Stimulated activated CD4-positive, alpha-beta T cell treated with anti-CD3 and anti-CD28 coated beads, Interleukin-1b, Interleukin-23, amount 100 ng/mL, for 1 hour (primary cell): ENCODE results near the gene MDFIC.
A peak's percentile ranks its signal among the peaks of the same experiment; 100 is the strongest.
"Not testable (repeated sequence)": the region's sequence is repeated elsewhere in the genome, so short reads cannot be mapped to it uniquely, and the experiment has no call there.

Source experiments
- DNase-seq, 2 donors: peaks; one replicate each; pipeline ENCODE4 v3.0.0-alpha.2; 2020; ENCODE audit warnings: low read depth in 2 of 2

The MDFIC gene, protein sequence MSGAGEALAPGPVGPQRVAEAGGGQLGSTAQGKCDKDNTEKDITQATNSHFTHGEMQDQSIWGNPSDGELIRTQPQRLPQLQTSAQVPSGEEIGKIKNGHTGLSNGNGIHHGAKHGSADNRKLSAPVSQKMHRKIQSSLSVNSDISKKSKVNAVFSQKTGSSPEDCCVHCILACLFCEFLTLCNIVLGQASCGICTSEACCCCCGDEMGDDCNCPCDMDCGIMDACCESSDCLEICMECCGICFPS

DNA sequence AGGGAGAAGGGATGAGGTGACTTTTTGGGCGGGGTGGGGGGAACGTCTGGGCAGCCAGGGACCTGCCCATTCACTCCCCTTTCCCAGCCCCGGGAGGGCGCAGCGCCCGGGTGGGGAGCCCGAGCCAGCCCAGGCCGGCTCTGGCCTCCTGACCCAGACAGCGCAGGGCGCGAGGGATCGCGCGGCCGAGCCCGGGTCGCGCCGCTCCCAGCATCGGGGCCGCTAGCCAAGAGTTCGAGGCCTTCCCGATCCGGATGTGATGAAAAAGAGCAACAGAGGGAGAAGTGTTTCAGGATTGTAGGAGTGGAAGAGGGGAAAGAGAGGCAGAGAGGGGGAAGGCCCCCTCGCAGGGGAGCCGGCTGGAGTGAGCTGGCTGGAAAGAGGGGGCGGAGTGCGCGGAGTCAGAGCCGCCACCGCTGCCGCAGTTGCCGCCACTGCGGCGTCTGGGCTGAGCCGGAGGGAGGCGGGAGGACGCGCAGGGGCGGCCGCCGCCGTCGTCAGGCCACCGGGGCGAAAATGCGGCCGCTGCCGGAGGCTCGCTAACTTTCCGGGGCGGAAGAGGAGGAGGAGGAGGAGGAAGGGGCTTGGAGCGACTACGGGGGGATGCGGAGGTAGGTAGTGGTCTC, at the start of gene MDFIC:
Gene MDFIC (plus strand): TSS at position 69 of the 626 bp plus-strand sequence. CDS start 940 bp downstream, outside the sequence.
- peak; percentile 23 to 50 for DNase-seq

DNA sequence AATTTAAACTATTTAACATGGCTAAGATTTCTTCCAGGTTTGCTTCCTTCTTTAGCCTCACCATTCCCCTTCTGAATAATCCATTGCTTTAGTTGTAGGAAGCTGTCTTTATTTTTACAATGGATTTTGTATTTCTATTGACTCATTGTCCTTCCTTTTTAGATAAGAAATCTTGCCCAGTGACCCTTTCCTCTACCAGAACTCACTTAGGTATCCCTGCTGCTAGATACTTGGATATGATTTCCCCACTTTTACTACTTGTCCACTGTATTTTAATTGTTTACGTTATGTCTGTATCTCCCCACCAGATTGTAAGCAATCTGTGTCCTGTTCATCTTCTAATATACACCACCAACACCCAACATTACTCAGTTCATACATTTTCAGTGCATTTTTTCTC, 47.7 kb upstream of the MDFIC start:
- DNase-seq = no peak

DNA sequence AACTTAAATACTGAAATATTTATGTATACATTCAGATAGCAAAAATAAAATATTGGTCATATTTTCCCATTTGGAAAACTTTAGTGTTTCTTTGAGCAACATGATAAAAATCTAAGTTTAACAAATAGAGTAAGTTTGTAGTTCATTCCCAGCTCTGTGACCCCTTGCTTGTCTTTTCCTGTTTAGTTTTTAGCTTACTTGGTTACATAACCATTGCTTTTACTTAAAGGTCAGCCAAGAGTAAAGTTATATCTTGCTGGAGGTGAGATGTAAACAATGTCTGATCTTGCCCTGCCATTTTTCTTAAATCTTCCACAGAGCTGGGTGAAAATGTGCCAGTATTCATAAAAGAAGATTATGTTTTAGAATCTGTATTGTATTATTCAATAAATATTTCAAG, 46.7 kb upstream of the MDFIC start:
- DNase-seq = no peak

DNA sequence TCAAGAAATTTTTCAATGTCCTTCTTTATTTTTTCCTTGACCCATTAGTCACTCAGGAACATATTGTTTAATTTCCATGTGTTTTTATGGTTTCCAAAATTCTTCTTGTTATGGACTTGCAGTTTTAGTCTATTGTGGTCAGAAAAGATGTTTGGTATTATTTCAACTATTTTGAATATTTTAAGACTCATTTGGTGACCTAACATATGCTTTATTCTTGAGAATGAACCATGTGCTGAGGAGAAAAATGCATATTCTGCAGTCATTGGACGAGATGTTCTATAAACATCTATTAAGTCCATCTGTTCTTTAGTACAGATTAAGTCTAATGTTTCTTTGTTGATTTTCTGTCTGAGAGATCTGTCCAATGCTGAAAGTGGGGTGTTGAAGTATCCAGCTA, 42.3 kb upstream of the MDFIC start:
- no peak for DNase-seq

DNA sequence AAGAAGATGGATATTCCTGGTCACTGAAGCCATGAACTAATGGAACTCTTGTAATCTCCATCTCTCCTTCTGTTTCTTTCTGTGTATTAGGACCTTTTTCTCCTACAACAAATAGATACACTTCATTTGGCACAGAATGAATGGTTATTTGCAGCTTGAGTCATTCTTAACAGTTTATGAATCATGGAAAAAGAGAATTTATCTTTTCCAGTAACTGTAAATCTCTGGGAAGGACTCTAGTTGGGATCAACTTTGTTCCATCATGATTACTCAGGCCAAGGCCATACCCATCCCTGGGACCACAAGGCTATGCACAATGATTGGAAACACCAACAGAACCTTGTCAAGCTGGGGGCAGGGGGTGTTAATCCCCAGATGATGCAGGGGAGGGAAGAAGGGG, 36.1 kb upstream of the MDFIC start:
- no peak for DNase-seq

DNA sequence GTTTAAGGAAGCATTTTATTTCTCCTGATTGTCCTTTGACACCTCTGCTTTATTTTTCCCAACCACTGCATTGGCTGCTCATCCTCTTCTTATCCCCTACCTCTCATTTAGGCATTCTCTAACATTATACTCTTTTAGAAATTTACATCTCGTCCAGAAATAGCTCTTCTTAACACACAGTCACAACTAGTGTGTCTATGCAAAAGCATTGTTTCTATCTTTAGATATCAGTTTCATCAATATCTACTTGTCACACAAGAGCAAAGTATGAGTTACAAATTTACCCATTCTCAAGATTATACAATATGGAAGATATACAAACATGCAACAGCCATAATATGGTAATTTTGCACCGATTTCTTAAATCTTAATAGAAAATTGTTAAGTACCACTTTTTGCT, 35.7 kb upstream of the MDFIC start:
- no peak for DNase-seq

DNA sequence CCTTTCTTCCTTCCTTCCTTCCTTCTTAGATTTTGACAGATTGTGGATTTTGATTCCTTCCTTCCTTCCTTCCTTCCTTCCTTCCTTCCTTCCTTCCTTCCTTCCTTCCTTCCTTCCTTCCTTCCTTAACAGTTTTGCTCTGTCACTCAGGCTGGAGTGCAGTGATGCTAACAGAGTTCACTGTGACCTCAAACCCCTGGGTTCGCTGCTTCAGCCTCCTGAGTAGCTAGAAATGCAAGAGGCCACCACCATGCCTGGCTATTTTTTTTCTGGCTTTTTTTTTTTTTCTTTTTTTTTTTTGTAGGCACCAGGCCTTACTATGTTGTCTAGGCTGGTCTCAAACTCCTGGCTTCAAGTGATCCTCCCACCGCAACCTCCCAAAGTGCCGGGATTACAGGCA, 32.8 kb upstream of the MDFIC start:
- DNase-seq = not testable (repeated sequence)

DNA sequence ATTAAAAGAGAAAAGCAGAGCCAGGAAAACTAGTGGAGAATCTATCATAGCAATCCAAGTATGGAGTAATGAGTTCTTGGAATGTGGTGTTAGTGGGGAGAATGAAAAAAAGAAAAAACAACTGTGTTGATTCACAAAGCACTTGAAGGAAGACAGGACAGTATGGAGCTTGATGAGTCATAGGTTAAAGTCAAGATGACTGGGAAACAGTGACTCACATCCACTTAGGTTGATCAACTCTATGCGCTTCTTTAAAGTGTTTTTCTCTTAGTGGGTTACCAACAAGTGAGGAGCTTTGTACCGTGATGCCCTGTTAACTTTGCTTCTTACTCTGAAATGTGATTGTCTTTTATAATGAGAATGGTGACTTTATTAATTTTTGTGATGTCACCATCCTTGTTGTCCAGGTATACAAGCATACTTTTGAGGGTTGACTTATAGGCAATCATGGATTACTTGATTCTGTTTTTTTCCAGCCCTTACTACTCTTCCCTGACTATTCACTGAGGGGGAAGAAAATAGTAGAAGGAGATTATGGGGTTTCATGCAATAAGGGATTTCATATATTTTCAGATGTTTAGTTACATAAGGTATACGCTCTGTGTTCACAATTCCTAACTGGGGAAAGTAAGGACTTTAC, 32.1 kb upstream of the MDFIC start:
- DNase-seq = no peak

DNA sequence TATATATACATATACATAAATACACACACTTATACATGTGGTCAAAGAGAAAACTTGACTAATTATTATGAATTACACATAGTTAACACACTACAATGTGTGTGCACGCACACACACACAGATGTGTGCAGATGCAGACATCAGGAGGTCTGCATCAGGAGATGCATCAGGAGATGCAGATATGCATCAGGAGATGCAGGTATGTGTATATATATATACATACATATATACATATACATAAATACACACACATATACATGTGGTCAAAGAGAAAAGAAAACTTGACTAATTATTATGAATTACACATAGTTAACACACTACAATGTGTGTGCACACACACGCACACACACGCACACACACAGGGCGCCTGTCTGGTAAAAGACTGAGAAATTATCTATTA, 31.3 kb upstream of the MDFIC start:
- no peak for DNase-seq

DNA sequence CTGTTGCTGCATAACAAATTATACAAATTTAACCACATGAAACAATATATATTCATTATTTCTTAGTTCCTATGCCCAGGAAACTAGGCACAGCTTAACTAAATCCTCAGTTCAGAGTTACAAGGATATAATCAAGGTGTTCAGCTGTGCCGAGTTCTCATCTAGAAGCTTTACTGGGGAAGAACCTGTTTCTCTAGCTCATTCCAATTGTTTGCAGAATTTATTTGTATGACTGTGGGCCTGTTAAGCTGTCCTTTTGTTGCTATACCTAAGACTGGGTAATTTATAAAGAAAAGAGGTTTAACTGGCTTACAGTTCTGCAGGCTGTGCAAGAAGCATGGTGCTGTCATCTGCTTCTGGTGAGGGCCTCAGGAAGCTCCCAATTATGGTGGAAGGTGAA, 21.8 kb upstream of the MDFIC start:
- DNase-seq = no peak

DNA sequence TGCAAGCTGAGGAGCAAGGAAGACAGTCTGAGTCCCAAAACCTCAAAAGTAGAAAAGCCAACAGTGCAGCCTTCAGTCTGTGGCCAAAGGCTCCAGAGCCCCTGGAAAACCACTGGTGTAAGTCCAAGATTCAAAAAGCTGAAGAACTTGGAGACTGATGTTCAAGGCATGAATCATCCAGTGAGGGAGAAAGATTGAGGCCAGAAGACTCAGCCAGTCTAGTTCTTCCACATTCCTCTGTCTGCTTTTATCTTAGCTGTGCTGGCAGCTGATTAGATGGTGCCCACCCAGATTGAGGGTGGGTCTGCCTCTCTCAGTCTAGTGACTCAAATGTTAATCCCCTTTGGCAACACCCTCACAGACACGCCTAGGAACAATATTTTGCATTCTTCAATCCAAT, 20.1 kb upstream of the MDFIC start:
- no peak for DNase-seq

DNA sequence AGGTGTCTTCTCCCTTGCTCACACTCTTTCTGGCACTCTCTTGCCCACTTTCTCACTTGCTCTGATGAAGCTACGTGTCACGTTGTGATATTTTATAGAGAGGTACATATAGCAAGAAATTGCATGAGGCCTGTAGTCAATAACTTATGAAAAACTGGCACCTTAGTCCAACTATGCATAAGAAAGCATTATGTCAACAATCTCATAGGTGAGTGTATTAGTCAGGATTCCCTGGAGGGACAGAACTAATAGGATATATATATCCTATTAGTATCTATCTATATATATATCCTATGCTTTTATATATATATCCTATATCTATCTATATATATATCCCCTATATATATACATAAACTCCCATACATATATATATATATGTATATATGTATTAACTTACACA, 18.8 kb upstream of the MDFIC start:
- DNase-seq = no peak

DNA sequence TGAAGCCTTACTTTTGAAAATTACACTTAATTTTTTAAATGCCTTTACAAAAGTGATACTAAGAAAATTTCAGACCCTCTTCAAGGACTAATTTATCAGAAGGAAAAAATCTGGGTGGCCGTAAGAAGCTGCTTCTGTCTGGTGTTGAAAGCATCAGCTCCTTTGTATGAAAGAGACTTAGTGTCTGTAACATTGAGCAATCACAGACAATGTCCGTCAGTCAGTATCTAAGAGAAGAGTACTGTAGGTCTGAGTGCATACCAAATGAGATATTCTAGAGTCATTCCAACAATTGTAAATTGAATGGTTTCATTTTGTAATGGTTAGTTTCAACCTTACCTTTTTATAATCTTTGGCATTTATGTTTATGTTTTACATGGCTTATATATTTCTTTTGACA, 11.1 kb upstream of the MDFIC start:
- DNase-seq = no peak

DNA sequence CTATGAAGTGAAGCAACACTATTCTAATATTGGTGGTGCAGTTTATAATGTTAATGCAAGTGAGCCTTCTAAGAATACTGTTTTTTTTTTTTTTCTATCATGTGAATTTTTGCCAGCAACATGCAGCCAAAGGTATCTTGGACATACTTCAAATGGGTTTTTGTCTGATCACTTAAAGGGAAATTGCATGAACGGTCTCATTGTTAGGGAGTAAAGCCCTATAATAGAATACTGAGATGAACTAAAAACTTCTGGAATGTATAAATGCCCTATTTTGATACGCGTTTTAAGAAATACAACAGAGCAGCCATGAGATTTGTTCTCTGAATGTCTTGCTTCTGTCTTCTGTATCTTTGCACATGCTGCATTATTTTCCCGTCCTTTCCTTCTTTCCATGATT, 10.5 kb upstream of the MDFIC start:
- no peak for DNase-seq

DNA sequence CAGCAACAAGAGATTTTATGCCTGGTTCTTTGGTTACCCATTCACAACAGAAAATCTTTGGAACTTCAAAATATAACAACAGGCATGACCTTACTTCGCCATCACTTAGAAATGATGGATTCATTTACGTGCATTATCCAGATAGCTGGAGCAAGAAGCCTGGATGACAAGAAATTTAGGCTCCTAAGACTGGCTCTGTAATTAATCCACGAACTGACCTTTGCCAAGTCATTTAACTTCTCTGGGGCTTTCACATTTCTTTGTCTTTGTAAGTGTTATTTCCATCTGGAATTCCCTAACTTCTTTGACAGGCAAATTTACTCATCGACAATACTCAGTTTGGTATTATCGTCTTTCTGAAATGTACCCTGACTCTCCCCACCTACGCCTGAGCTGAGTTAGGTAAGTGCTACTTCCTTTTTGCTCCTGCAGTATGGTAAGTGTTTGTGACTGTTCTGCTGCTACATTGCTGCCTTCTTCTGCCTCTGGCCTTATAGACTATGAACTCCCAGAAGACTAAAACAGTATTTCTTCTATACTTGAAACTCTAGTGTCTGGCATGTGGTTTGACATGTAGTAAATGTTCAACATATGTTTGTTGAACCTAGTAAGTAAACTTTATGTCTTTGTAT, 5.5 kb upstream of the MDFIC start:
- DNase-seq = no peak

DNA sequence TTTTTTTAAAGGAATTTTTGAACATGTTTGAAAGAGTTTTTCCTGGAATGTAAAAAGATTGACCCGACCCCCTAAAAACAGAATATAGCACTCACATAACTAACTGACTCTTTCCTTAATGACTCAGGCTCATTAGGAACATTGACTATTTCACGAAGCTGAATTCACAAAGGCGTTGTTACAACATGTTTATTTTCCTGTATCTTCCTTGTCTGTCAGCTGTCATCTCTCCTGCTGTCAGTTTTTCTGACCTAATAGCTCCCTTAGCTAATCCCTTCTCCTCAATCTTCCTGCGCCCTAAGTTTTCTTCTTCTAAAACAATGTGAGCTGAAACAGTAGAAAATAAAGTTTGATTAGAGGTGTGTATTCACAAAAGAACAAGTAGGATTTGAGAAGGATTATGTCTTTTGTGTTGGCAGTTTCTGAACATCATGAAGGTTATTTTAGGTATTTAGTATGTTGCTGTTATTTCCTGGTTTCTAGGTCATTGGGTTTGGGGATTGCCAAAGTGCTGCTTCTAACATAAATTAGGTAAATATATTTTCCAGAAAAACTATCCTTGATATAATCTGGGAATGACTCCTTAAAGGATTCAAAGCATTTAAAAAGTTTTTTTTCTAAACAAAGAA, 4.6 kb upstream of the MDFIC start:
- no peak for DNase-seq

DNA sequence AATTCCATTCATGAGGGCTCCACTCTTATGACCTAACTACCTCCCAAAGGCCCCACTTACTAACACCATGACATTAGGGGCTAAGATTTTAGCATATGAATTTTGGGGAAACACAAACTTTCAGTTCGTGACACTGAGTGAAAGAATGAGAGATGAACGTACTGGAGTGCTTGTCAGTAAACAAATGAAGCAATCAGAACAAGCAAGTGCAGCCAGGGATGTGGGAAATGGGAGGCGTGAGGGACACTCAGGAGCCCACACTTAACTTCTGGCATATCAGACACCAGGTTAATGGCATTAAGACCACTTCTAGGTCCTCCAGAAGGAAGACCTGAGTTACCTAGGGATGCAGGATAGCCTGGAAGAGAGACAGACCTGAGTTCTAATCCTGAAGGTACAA, 2.3 kb upstream of the MDFIC start:
- DNase-seq = no peak

DNA sequence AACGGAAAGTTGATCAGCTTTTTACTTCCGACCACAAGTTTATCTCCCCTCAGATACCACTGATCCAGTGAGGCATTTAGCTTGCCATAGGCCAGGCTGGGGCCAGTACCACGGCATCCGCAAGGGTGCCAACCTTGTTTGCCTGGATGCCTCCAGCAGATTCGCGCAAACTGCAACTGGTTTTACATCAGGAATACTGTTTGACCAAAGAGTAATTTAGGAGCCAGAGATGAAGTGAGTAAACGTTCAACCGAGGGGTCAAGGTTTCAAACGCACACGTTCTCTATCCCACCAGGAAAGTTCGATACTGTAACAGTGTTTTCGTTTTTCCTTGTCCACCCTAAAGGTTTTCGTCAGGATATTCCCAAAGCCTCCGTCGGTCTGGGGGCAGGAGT, 266 bp upstream of the MDFIC start:
- no peak for DNase-seq

DNA sequence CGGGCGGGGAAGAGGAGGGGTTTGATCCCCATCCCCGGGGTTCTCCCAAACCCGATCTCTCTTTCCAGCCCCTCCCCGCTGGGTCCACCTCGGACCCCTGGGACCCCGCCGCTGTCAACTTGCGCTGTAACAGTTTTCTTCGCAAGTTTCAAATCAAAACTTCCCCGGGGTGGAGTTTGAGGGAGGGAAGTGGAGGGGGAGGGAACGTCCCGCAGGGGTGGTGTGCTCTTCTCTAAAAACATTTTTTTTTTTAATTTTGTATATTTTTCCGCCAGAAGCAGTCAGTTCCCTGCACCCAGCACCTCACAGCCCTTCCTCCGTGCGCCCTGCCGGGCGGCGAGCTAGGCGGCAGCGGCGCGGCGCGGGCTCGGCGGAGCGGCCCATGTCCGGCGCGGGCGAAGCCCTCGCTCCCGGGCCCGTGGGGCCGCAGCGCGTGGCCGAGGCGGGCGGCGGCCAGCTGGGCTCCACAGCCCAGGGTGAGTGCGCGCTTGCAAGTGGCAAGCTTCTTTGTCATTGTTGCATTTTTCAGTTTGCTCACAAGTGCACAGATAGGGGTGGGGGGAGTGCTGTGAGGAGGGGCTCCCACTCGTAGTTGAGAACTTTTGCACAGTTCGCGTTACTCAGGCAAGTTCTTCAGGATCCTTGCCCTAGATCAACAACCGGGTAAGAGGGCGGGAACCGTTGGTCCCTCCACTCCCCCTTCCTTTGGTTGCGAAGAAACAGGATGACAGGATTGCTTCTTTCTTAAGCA, 933 bp downstream of the MDFIC start:
- DNase-seq = peak in 1 of 2 donors; percentile 39

DNA sequence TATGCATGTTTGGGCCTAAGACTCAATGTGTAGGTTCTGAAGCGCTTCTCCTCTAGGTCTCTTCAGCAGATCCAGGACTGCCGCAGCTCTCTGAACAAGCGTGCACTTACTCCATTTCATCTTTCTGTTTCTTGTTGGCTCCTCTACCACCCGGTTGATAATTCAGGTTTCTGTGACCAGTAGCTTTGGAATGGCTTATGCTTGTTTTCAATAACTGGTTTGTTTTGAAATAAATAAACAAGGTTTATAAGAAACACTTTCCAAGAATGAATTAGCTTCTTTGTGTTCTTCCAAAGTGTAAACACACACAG, 1.5 kb downstream of the MDFIC start:
- no peak for DNase-seq

DNA sequence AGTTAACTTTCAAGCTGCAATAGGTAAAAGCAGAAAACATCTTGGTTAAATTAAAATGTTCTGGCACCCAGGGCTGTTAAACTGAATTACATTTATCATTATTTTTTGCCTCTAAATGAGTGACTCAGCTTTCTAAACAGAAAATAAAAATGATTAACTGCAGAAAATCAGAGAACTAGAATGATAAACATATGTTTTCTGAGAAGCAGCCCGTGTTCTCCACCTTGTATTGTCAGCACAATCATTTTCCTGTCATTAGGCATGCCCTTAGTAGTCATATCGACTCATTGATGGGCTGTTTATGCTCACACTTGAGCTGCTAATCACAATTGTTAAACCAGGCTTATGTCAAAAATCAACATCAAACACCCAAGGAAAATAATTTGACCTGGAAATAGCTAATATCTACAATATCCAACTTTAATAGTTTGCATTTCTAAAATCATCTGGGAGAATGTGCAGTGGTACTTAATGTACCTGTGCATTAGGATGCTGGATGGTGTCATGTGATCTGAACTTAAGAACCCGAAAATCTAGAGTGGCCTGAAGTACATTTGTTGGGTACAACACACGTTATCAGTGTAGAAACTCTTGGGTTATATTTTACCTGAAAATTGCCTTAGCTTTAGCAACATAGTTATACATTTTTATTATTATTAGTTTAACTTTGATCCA, 2.3 kb downstream of the MDFIC start:
- no peak for DNase-seq
